Muscle of leg (tissue), 11 donors: ENCODE results near the gene POU6F2. TPM values are rescaled to one million over a fixed set of nuclear protein-coding genes. Genes with fewer than 3 reads are reported as not detected.

Experiments
- DNase-seq: peaks from one replicate; pipeline ENCODE4 v3.0.0; 2013
- H3K27ac ChIP-seq: one replicate; pipeline ENCODE4 v1.5.1; 2013; ENCODE audit warnings: mild to moderate bottlenecking, low read length, control low read depth
- H3K27me3 ChIP-seq: one replicate; pipeline ENCODE4 v1.6.1; 2013; ENCODE audit warnings: low read length; ENCODE audit not compliant: control insufficient read depth, insufficient read depth
- H3K36me3 ChIP-seq: one replicate; pipeline ENCODE4 v1.6.1; 2013; ENCODE audit warnings: low read length; ENCODE audit not compliant: control insufficient read depth, insufficient read depth
- H3K4me1 ChIP-seq: one replicate; pipeline ENCODE4 v1.6.1; 2013; ENCODE audit warnings: low read length; ENCODE audit not compliant: control insufficient read depth, insufficient read depth
- H3K4me3 ChIP-seq: one replicate; pipeline ENCODE4 v1.5.1; 2013; ENCODE audit warnings: low read length, control low read depth
- H3K9me3 ChIP-seq: replicated peaks from 2 replicates; pipeline ENCODE4 v1.6.1; 2013; ENCODE audit warnings: low read depth, low read length; ENCODE audit not compliant: control insufficient read depth
- whole genome bisulfite sequencing: methylation state at CpG from one replicate; pipeline ENCODE4 v1.1.5; 2013; ENCODE audit warnings: missing lambda C conversion rate; ENCODE audit not compliant: insufficient coverage; 5-methylcytosine and 5-hydroxymethylcytosine counted together
- polyA plus RNA-seq, 8 donors: library from polyadenylated mRNA; unstranded; fragments of 120-200 nt; gene quantifications; one replicate each; pipeline versions ENCODE4 v1.2.1 to v1.2.3, GENCODE V29; 2013; ENCODE audit warnings: inconsistent platforms in 1 of 8, low replicate concordance in 1 of 8; ENCODE audit not compliant: insufficient read length in 8 of 8, insufficient read depth in 1 of 8
- total RNA-seq: library from RNA; stranded (reverse); fragments of 120-200 nt; gene quantifications from one replicate; pipeline ENCODE4 v1.2.4, GENCODE V29; 2013

POU6F2 gene
- total and polyA plus RNA-seq, 9 donors: 0.05 to 0.54 (median 0.10) TPM; not detected in 1

GRCh38 chr7:39517240-39517639, 539.5 kb downstream of the POU6F2 start:
- Histone ChIP-seq H3K36me3 (no peaks in the 10 kb centered on the region), H3K4me3 (no peak overlapping the region), H3K27ac (no peak overlapping the region), H3K9me3 (no peaks in the 10 kb centered on the region), H3K4me1 (no peaks in the 10 kb centered on the region), H3K27me3 (no peaks in the 10 kb centered on the region)
- DNase-seq: no peak
- WGBS: no CpG with 5 or more reads among the region's 3 CpGs

Other genes starting within 250 kb of the POU6F2 start
- 40.7 TPM for gene VPS41, start 68.7 kb upstream of the POU6F2 start, total RNA-seq
- gene VPS41, start 68.7 kb upstream of the POU6F2 start, polyA plus RNA-seq: 10 to 100 TPM; 25.7 to 38.3 (median 30.6) TPM